Activated CD8-positive, alpha-beta memory T cell treated with anti-CD3 and anti-CD28 coated beads for 48 hours (primary cell): ENCODE results near the gene RNF5.
A peak's percentile ranks its signal among the peaks of the same experiment; 100 is the strongest.

ENCODE experiments used
- DNase-seq, 3 experiments: peaks; one replicate each; pipeline ENCODE4 v3.0.0-alpha.2; 2020; ENCODE audit warnings: low read depth in 2 of 3, low spot score in 2 of 3

RNF5 gene

DNA sequence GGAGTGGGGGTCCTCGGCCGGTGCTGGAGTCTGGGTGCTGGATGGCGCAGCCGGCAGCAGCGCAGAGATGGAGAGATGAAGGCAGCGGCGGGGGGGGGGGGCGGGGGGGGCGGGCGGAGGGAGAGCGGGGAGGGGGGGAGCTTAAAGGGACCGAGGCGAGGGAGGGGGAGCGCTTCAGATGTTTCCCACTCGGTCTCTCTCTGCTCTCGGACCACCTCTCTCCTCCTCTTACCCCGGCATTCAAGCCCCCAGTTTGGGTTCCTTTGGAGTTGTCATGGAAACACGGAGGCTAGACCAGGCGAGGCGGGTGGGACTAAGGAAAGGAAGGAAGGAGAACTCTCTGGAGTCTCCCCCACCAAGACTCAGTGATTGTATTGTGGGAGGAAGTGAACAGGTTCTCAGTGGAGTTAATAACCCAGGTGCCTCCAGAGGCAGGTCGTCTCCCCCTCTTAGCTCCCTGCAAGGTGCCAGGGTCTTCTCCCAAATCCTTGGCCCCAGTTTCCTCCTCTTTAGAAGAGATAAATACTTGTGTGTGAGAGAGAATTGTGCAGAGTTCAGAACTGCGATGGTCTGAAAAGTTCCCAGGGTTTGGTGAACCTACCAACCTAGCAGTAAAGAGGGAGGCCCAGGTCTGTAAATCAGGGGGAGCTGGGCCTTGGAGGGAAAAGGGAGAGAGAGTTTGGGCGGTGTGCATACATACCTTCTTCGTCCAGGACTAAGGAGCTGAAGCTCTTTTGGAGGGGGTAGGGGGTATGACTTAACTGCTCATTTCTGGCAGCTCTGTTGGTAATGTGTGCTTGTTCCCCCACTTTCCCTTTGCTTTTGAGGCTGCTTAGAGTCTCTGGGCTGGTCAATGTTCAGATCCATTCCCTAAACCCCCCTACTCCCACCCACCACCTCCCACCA lies 26.1 kb upstream of the RNF5 start, which contains the start of gene PRRT1:
Gene PRRT1, minus strand, starts transcription at position 77 of the 906 bp plus-strand sequence. CDS start 112 bp downstream, outside the sequence.
- DNase-seq = no peak

DNA sequence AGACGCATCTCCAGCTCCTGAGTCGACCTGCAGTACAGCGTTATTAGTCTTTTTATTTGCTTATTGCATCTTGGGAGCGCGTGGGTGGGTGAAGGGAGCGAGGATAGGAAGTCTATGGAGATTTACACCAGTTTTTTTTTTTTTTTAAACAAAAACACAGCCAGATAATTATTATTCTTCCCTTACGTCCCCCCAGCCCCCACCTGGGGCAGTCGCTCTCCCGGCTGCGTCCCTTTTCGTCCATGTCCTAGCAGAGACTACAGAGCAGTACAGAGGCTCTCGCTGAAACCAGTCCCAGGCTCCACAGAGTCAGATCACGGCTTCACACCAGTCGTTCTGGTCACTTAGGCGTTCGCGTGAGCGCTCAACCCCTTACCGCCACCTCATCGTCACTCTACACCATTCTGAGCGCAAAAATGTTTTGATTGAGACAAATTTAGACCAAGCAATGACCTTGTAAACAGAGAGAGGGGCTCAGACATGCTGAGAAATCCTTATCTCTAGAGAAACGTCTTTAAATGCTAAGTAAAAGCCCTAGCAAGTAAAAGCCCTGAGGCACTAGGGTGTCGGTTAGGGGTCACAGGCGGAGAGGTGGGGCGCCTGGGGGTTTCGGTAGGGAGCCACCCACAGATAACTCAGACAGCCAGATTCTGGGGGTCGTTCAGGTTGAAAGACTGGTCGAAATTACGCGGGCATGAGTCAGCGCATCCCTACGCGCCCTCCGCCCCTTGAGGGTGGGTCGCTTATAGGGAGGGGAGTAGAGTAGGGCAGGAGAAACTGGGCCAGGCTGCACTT lies 25.2 kb upstream of the RNF5 start:
- DNase-seq = no peak

DNA sequence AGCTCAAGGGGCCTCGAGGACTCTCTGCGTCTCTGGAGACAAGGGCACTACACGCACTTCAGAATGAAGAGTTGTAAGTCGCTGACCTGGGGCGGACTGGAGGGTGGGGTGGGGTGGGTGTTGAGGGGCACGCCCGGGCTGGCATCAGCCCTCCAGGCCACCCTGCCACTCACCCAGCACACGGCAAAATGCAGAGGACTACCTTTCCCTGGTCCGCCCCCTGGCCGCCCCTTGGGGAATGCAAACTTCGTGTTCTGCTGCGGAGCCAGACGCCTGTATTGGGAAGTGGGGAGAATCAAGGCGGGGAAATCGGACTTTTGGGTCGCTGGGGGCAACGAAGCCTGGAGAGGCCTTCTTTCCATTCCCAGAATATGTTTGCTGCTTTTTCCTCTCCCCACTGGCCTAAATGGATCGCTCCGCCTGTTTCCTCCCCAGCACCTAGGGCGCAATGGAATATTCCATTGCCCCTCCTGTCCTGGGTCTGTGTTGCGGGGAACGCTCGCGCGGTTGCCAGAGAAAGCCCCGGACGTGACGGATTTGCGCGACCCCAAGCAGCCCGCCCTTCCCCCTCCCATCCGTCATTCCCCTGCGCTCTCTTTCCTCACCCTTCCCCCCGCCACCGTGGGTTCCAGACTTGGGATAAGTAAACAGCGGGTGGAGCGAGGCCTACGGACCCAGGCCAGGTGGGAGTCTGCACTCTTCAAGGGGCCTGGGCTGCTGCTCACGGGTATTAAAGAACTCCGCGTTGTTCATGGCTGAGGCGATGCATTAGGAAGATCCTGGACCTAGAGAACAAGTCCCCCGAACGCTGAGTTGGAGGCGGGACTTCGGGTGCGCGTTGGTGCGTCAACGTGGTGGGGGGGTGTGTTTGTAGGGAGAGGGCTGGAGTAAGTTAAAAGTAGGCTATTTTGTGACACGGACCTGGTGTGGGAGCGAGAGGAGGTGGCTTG lies 24.4 kb upstream of the RNF5 start, which contains the start of gene PPT2:
Gene PPT2, plus strand, starts transcription at position 578 of the 950 bp plus-strand sequence. CDS start 454 bp downstream, outside the sequence.
- DNase-seq = peak; percentile 73 to 76 (median 75)

DNA sequence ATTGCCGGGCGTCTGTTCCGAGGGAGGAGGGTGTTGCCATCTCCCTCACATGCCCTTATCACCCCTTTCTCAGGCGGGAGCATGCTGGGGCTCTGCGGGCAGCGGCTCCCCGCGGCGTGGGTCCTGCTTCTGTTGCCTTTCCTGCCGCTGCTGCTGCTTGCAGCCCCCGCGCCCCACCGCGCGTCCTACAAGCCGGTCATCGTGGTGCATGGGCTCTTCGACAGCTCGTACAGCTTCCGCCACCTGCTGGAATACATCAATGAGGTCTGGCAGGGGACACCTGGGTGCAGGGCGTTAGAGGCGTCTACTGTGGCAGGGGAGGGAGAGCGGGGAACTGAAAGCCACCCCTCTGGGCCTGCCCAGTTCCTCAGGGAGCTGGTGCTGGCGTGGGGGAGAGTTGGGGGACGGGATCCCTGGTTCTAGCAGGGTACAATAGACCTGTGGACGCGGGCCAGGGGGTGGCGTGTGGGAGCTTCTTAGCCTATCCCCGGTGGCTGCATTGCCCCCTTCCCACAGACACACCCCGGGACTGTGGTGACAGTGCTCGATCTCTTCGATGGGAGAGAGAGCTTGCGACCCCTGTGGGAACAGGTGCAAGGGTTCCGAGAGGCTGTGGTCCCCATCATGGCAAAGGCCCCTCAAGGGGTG lies 23.6 kb upstream of the RNF5 start:
- DNase-seq = peak in 1 of 3 experiments; percentile 33

DNA sequence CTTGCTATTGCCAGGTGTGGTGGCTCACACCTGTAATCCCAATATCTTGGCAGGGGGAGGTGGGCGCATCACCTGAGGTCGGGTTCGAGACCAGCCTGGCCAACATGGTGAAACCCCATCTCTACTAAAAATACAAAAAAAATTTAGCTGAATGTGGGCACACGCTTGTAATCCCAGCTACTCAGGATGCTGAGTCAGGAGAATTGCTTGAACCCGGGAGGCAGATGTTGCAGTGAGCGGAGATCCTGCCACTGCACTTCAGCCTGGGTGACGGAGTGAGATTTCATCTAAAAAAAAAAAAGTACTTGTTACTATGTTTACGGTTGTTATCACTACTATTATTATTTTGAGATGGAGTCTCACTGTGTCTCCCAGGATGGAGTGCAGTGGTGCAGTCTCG lies 21.3 kb upstream of the RNF5 start:
- no peak for DNase-seq

DNA sequence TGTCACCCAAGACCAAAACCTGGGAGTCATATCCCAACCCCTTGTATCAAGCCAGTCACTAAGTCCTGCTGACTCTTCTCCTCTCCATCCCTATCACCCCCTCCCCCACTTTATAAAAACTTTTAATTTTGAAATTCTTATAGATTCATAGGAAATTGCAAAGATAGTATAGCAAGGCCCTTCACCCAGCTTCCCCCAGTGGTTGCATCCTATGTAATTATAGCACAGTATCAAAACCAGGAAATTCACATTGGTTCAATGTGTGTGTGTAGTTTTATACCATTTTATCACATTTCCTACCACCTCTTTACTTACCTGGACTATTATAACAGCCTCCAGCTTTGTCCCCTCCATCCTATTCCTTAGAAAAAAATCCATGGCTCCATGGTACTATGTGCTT lies 20.2 kb upstream of the RNF5 start:
- no peak for DNase-seq

DNA sequence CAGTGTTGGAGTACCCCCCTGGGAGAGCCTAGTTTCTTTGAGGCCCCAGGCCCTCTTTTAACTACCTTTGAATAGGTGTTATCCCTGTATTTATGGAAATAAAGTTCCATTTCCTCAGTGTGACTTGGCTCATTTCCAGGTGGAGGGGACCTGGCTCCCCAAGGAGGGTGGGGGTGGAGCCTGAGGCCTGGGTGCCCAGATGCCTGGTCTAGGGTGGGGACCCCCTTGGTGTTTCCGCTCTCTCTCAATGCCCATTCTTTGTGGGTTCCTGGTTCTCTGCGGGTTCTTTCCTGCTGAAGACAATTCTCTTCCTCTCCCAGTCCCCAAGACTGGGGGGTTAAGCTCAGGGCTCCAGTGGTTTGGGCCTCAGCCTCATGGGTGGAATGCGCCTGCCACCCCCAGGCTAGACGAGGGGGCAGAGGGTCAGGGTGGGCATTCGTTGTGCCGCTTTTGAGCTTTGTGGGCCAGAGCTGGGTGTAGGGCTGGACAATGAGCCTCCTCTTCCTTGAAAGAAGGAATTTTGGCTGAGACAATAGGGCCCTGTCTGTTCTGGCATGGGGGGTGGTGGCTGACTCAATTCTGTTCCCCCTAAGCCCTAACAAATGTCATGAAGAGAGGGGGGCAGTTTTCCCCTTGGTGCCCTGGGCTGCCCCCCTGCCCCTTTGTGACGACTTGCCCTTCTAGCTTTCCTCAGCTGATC lies 14.5 kb upstream of the RNF5 start:
- no peak for DNase-seq

DNA sequence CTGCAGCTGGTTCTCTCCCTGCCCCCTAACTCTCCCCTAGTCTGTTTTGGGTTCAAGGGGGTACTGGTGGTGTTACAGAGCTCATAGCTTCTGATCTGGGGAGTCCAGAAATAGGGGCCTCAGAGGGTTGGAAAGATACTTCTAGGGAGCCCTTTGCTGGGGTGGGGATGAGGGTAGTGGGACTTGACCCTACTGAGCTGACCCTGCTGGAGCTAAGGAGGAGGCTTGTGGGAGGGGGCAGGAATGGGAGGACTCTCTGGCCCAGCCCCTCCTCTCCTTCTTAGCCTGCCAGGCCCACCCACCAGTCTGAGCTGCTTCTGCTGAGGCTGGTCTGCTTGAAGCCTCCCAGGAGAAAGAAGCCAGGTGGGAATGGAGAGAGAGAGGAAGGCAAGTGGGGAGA lies 13.9 kb upstream of the RNF5 start, which contains the start of gene EGFL8:
Gene EGFL8, plus strand, starts transcription at position 301 of the 400 bp plus-strand sequence. CDS start 1,571 bp downstream, outside the sequence.
- no peak for DNase-seq

DNA sequence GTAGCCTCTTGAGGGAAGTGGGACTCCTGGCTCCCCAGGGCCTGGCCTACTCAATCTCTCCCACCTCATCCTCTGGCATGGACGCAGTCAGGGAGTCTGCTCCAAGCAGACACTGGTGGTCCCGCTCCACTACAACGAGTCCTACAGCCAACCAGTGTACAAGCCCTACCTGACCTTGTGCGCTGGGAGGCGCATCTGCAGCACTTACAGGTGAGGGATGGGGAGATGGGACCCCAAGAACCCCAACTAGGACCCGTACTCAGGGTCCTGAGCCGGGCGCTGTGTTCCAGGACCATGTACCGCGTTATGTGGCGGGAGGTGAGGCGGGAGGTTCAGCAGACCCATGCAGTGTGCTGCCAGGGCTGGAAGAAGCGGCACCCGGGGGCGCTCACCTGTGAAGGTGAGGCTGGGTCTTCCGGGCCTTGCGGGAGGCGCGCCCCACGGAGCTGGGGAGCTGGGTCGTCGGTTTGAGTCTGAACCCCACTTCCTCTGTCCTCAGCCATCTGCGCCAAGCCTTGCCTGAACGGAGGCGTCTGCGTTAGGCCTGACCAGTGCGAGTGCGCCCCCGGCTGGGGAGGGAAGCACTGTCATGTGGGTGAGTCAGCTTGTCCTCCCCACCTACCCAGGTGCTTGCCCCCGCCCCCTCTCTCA lies 11.7 kb upstream of the RNF5 start:
- no peak for DNase-seq

DNA sequence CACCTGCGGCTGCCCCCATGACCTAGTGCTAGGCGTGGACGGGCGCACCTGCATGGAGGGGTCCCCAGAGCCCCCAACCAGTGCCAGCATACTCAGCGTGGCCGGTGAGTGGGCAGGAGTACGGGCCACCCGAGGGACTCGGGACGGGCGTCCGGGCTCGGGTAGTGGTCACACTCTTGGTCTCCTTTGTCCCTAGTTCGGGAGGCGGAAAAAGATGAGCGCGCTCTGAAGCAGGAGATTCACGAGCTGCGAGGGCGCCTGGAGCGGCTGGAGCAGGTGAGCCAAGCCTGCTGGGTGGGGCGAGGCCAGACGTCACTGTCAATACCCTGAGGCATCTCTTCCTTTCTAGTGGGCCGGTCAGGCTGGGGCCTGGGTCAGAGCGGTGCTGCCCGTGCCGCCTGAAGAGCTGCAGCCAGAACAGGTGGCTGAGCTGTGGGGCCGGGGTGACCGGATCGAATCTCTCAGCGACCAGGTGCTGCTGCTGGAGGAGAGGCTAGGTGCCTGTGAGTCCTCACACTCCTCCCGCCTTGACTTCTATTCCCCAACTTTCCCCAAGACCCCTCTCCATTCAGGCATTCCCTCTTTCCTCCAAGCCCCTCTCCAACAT lies 10.9 kb upstream of the RNF5 start:
- DNase-seq = no peak

DNA sequence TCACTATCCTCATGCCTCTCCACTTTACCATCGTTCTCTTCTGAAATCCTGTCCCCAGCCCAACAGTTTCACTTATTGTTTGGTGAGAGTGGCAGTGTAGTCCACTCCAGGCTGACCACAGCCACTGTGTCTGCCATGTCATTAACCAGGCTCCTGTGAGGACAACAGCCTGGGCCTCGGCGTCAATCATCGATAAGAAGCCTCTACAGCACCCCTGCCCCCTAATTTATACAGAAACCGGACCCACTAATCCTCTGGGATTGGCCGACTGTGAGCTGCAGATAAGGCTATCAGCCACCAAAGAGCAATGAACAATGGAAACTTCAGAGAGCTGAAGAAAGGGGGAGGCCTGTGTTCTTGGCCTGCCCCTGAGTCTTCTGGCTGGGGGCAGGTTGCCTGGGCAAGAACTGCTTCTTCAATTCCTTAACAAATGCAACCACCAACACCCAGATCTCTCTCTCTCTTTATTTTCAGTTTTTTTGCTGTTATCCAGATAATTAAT lies 10.4 kb upstream of the RNF5 start:
- DNase-seq = no peak

DNA sequence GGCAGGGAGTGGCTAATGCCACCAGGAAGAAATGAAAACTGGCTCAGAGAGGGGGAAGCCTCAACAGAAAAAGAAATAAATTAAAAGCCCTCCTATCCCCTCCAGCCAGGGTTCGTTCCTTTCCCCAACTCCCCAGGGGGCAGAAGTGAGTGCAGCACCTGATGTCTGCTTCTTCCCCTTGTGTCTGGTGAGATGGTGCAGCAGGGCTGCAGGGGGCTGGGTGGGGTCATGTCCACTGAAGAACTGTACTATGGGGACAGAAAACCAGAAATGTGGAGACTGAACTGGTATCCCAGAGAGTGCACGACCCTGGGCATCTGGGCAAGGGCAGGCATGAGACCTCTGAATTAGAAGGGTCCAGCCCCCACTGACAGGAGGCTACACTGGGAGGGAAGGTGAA lies 9.9 kb upstream of the RNF5 start:
- no peak for DNase-seq

DNA sequence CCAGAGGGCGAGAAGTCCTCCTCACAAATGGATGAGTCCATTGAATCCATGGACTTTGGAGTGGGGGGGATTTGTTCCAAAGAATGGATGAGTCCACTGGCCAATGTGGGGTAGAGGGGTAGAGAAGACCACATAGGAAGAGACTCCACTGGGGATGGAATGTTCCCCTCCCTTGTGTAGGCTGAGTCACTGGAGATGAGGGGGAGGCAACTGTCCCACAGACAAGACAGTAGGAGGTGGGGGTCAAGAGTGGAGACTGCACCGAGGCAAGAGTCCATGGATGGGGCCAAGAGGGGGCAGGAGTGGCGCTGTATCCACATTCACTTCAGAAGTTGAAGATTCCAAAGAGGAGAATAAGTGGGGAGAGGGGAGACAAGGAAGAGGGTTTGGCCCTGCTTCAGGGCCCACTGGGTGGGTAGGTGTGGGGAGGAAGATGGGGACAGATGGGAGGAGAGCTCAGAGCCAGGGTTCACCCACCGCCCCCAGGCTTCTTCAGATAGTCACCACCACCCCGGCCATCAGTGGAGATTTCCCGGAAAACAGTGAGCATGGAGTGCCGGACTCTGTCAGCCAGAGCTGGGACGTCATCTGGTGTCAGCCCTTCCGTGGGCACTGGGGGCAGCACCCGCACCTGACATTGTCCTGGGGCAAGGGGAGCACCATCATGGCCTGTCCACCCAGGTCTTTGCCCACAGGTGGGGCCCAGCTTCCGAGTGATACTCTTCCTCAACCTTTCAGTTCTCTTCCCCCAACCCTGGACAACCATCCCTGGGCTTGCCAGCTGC lies 9.2 kb upstream of the RNF5 start:
- DNase-seq = no peak

DNA sequence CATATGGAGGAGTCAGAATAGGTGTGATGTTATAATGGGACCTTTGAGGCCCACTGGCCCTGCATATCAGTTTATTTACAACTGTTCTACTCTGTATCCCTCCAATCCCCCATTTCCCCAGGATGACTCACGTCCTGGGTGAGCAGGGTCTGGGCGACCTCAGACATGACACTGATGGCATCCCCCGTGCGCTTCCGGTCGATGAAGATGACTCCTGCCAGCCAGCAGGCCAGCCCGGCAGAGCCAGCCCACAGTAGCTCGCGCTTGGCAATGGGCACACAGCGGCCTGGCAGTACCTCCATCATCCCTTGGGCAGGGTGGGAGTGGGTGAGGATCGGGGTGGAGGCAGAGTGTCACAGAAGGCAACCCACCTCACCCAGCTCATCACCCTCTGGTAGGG lies 7.9 kb upstream of the RNF5 start:
- no peak for DNase-seq

DNA sequence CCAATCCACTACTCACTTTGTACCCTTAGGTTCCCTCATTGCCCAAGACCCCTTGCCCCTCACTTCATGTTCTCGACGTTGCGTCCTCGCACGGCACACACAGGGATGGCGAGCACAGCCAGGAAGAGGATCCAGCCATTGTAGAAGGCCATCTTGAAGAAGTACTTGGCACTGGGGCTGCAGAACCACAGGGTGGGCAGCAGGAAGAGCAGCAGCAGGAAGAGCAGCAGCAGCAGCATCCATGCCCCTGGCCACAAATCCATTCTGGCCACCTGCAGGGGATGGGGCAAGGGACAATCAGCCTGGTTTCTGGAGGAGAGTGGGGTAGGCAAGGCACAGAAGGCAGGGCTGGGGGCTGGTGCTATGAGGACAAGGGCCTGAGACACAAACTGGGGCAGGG lies 7.0 kb upstream of the RNF5 start:
- no peak for DNase-seq

DNA sequence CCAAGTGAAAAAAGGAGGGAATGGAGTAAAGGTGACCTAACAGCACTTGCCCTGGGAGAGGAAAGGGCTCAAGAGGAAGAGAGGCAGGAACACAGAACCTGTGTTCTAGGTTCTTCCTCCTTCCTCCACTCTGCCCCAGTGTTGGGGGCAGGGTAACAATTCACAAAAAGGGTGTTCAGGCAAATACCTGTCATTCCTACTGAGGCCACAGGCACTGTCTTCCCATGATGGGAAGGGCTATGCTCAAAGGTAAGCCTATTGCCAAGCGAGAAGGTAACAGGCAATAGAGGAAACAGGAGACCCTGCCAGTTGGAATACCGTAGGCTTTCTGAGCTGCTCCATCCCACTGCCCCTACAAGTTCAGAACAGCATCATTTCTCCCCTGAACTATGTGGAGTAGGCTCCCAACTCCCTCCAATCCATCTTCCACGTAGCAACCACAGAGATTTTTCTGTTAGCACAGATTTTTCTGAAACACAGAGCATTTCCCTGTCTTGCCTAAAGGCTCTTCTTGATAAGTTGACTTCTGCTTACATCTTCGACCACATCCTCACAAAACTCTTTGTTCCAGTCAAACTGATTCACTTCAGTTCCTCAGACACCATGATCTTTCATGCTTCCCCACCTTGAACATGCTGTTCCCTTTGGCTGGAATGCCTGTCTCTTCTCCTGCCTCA lies 5.0 kb upstream of the RNF5 start:
- DNase-seq = no peak

DNA sequence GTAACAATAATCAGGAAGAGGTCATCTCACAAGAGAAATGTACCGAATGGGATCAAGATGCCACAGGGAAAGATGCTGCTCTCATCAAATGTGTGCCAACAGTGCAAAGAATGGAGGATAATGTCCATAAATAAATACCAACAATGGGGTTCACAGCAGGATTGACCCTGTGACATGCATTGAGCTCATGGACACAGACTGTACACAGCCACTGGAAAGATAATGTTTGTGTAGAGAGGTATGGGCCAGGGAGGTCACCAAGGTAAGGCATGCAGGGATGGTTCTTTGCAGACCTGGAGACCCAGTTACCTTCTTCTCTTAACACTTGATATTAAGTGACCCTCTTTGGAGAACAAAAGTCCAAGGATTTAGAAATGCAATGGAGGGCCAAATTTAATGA lies 3.8 kb upstream of the RNF5 start:
- no peak for DNase-seq
